GM21619 (cell line): ENCODE results near the gene RETREG1.
"Not testable (repeated sequence)": the region's sequence is repeated elsewhere in the genome, so short reads cannot be mapped to it uniquely, and the experiment has no call there.

Experiments
- ATAC-seq: cut with Tn5 transposase; IDR thresholded peaks from one replicate; pipeline ENCODE4 v1.9.1; 2021; ENCODE audit not compliant: unreplicated experiment

Gene RETREG1

GRCh38 chr5:16493261-16493660, 123.5 kb downstream of the RETREG1 start:
- no peak for ATAC-seq

- ATAC-seq, result no peak
Observed at GRCh38 chr5:16492398-16493140, 124.2 kb downstream of the RETREG1 start.

GRCh38 chr5:16490911-16491310, 125.9 kb downstream of the RETREG1 start:
- ATAC-seq, result no peak

DNA sequence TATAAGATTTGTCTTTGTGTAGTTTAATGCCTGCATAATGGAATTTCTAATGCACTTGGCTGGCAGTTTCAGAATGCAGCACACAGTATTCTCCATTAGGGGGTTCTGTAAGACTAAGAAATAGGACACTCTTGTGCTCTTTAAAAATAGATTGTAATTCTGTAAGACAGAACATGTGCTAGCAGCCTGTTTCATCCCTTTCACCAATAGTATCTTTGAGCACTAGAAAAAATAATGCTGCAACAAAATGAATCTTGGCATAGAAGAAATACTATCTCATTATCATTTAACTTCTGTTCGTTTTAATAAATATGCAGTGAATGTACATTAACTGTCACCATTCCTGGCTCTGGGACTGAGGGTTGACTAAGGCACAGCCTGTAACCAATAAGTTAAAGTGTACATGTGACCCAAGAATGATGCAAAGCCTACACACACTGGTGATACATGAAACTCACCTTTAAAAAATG, 127.4 kb downstream of the RETREG1 start:
- ATAC-seq, result peak; percentile 80

DNA sequence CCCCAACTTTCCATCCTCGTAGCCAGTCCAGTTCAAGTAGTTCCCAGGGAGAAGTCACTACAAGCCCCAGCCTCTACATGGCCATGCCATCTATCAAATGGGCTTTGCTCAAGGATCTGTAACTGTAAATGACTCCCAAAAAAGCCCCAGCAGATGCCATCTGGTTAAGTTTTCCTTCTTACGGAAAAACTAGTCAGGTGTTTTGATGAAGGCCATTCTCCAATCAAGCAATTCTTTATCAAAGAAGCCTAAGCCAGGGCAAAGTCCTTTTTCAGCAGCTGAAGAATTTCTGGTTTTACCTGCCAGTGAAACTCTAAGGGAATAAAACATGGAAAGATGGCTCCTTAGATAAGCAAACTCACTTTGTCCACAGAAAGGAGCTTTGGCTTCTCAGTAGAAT, 129.3 kb downstream of the RETREG1 start:
- no peak for ATAC-seq

DNA sequence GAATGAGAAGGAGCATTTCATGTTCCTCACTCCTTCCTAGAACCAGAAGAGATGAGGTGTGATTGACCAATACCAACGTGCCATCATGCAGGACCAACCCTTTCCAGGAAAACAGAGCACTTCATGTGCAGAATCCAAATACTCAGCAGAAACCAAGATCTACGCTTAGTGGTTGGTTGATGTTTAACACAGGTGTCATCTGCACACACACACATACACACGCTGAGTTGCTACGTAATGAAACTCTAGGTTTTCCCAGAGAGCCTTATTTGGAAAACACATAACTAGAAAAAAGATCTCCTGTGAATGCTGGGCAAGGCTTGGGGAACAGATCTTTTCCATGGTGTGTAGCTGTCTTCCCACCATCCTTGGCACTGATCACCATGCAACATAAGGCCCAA, 130.1 kb downstream of the RETREG1 start:
- ATAC-seq, result no peak

GRCh38 chr5:16485656-16486055, 131.1 kb downstream of the RETREG1 start:
- ATAC-seq, result no peak

GRCh38 chr5:16484081-16484480, 132.7 kb downstream of the RETREG1 start:
- no peak for ATAC-seq

GRCh38 chr5:16483361-16483760, 133.4 kb downstream of the RETREG1 start:
- ATAC-seq, result no peak

DNA sequence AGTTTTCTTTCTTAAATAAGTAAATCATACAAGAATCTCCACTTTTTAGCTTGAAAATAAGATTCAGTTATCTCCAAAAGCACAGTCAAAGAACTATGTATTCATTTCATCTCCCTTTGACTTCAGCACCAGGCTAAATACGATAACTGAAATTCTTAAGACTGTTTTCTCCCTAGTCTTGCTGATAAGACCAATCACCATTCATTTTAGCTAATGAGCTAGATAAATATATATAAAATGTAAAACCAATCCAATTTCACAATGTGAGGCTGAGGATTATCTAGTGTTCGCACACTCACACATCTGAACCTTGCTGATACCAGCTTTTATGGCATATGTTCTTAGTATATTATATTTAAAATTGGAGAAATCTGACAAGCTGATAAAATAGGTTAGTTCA, 133.9 kb downstream of the RETREG1 start:
- ATAC-seq, result no peak

DNA sequence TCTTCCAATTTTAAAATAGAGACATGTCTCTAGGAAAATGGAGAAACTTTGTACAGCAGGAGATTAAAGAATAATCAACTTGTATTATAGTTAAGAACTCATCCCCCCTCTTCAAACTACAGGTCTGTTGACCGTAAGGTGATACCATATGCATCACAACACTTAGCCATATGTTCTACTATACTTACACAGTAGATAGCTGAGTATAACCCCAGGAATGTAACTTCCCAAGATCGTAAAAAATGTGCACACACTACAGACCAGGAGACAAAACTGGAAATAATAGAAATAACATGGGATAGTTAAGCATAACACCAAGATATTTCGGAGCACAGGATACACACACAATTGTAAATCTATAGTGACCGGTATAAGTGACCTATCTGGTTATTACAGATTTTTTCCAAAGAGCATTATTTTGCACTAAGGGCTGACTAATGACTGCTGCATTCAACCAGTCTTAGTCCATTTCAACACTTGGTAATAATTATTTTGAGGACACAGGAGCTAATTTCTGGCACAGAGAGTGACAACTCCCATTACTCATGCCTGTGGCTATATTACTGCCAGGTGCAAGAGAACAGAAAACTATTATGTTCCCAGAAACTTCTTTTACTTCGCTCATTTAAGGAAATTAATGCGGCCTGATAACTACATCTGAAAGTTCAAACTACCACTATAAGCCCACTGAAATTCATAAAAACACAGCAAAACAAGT, 135.8 kb downstream of the RETREG1 start:
- no peak for ATAC-seq

- no peak for ATAC-seq
Observed at GRCh38 chr5:16480144-16480543, 136.7 kb downstream of the RETREG1 start.

DNA sequence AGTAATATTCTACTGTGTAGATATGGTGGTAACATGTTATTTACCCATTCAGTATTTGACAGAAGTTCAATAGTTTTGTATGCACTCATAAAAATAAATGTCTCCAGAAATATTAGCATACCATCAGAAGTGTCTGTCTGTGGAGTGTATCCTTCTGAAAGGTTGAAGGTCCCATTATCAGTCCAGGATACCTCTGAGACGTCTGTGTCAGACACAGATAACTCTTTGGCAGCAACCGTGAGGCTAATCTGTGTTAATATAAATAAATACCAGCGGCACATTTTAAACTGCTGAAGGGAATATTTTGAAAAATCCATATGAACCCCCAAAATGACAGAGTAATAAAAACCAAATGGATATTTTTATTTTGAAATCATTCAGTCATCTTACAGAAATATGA, 139.3 kb downstream of the RETREG1 start:
- ATAC-seq, result no peak

DNA sequence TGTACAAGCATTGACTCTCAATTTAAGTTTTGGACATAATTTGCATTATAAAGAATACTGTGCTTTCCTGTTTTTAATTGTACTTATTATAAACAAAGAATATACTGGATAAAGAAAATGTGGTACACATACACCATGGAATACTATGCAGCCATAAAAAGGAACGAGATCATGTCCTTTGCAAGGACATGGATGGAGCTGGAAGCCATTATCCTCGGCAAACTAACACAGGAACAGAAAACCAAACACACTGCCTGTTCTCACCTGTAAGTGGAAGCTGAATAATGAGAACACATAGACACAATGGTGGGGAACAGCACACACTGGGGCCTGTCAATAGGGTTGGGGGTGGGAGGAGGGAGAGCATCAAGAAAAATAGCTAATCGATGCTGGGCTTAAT, 140.4 kb downstream of the RETREG1 start:
- ATAC-seq, result not testable (repeated sequence)

DNA sequence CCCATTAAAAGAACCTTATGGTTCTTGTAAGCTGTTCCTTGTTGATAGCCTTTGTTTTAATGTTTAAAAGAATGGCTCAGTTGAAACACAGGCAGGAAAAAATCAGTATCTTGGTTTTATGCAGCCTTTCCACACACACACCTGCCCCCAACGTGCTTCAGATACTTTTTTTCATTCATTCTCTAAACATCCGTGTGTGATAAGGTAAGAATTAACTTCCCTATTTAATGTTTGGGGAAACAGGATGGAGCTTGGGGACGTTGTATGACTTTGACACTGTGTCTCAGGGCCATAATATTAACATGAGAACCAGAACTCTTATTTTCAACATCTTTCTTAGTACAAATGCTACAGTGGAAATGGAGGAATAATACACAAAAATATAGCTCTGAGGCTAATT, 145.4 kb downstream of the RETREG1 start:
- no peak for ATAC-seq

GRCh38 chr5:16467363-16468219, 149.2 kb downstream of the RETREG1 start:
- ATAC-seq, result peak; percentile 70

DNA sequence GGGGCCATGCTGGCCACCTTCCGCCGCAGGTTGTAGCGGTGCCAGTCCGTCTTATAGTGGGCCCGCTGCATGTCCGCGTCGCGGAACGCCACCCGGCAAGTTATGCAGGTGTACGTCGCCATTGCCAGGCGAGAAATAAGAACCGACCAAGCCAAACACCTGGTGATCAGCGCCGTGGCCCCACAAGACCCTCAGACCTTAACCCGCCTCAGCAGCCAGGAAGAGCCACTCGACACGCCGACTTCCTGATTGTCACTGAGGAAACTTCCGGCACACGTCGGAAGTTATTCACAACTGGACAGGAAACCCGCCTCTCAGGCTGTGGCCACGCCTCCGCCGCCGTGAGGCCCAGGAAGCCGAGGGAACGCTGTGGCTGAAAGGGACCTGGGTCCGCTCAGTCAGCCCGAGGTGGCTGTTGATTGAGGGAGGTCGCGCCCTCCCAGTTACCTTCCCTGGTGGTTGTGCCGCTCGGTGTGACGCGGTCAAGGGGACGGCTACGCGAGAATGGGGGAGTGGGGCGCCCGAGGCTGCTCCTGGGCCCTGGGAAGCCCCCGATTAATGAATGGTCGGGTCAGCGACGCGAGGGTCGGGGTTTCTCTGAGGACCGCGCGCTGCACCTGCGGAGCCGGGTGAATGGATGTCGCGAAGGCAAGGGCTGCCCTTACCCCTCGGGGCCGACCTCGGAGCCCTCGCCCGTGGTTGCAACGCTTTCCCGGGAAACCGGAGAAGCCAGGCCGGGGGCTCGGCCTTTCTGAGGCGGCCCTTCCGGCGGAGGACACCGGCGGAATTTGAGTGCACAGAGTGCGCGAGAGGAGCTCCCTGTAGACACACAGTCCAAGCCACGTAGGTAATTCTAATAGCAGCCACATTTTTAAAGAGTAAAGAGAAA, 151.0 kb downstream of the RETREG1 start, which contains the start of gene ZNF622:
ZNF622 (minus strand) TSS at position 257 of the 889 bp plus-strand sequence; CDS start at position 122, 135 bp downstream.
- peak; percentile 82 for ATAC-seq

- no peak for ATAC-seq
Observed at GRCh38 chr5:16464664-16465543, 151.9 kb downstream of the RETREG1 start.

DNA sequence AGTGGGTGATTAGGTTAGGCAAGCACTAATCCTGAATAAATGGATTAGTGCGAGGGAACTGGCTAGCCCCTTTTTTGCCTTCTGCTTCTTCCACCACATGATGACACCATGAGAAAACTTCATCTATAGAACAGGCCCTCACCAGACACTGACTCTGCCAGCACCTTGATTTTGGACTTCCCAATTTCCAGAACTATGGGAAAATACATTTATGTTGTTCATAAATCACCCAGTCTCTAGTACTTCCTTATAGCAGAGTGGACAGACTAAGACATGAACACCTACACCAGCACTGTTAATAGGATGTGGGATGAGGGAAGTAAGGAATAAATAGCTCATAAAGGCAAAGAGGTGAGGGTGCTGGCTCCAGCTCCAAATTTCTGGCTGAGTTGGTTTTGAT, 152.6 kb downstream of the RETREG1 start:
- ATAC-seq, result no peak
